Prostate gland (tissue), 2 donors: Measurements from ENCODE around the gene CNTNAP2. TPM values are rescaled to one million over a fixed set of nuclear protein-coding genes. Genes with fewer than 3 reads are reported as not detected.

Experiments
- DNase-seq: peaks from one replicate; pipeline ENCODE4 v3.0.0-alpha.2; 2019; ENCODE audit warnings: low spot score
- H3K27ac ChIP-seq, 2 donors: fragments of 200-600 bp; sonication (generic); 2 replicates each; pipeline ENCODE4 v1.5.1; 2017 to 2019
- H3K27me3 ChIP-seq: fragments of 200-600 bp; sonication (generic); replicated peaks from 2 replicates; pipeline ENCODE4 v1.5.1; 2019; ENCODE audit not compliant: insufficient read depth
- H3K36me3 ChIP-seq, 2 donors: fragments of 200-600 bp; sonication (generic); 1 replicate in 1 of 2; 2 replicates in 1 of 2; pipeline versions ENCODE4 v1.5.1 to v1.8.1; 2017 to 2019
- H3K4me1 ChIP-seq: fragments of 200-600 bp; sonication (generic); replicated peaks from 2 replicates; pipeline ENCODE4 v1.5.1; 2019
- H3K4me3 ChIP-seq, 2 donors: fragments of 200-600 bp; sonication (generic); 2 replicates each; pipeline ENCODE4 v1.5.1; 2017 to 2019
- H3K9me3 ChIP-seq: fragments of 200-600 bp; sonication (generic); 2 replicates; pipeline ENCODE4 v1.5.1; 2017
- CTCF ChIP-seq, 4 experiments: fragments of 200-600 bp in 2 of 4; fragments of 450-650 bp in 2 of 4; sonication (generic) in 2 of 4; IDR thresholded peaks; 1 replicate in 3 of 4; 2 replicates in 1 of 4; pipeline ENCODE4 v1.5.1; 2016 to 2019; ENCODE audit warnings: antibody characterized with exemption in 4 of 4, mild to moderate bottlenecking in 2 of 4, moderate library complexity in 2 of 4
- POLR2A ChIP-seq: fragments of 450-650 bp; IDR thresholded peaks from one replicate; pipeline ENCODE4 v1.6.1; 2016; ENCODE audit warnings: antibody characterized with exemption, mild to moderate bottlenecking
- POLR2AphosphoS5 ChIP-seq: sonication (generic); formaldehyde crosslinking; IDR thresholded peaks from one replicate; pipeline ENCODE4 v1.6.1; 2017; ENCODE audit warnings: antibody characterized with exemption
- WGBS: methylation state at CpG from one replicate; pipeline ENCODE4 v1.1.5; 2018; 5-methylcytosine and 5-hydroxymethylcytosine counted together
- intact Hi-C: fragments of 100-400 bp; cut with DNase I; formaldehyde crosslinking; loops from one replicate; pipeline ENCODE4 v1.14.2; 2022
- total RNA-seq, 2 donors: library from RNA; depleted of rRNA; stranded (reverse); fragments of >200 nt; gene quantifications; one replicate each; pipeline ENCODE4 v1.1.0, GENCODE V29; 2016

Gene CNTNAP2
- total RNA-seq, 2 donors from 2014 or later = 10.6 to 43.7 TPM

DNA sequence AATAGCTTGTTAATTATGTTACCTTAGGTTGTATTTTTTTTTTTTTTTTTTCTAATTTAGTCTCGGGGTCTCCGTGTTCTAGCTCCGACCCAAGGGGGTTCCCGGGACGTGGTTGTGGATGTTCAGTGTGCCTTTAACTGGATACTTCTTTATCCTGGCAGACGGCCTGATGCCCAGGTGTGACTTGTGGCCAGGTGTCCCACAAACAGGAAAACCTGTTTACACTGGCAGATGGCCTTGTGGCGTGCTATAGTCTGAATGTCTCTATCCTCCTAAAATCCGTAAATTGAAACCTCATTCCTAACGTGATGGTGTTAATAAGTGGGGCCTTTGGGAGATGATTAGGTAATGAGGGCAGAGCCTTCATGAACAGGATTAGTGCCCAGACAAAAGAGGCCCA, 1927.6 kb downstream of the CNTNAP2 start:
- Histone ChIP-seq H3K4me3 (no peak overlapping the region), H3K27me3 (no peaks in the 10 kb centered on the region), H3K36me3 (no peaks in the 10 kb centered on the region), H3K4me1 (no peaks in the 10 kb centered on the region), H3K9me3 (no peaks in the 10 kb centered on the region), H3K27ac (no peak overlapping the region)
- no peak for TF ChIP-seq CTCF (IDR thresholded peaks at IDR 0.05)
- 51% methylated on average over 9 of the region's 9 CpGs for WGBS
- intact Hi-C loops = no loop called here
- no peak for DNase-seq

- no peaks in the 10 kb centered on the region for H3K9me3 ChIP-seq
- WGBS = 56% methylated on average over 6 of the region's 6 CpGs
- intact Hi-C loops = no loop called here
Observed at GRCh38 chr7:148045521-148045920, 1928.9 kb downstream of the CNTNAP2 start.

DNA sequence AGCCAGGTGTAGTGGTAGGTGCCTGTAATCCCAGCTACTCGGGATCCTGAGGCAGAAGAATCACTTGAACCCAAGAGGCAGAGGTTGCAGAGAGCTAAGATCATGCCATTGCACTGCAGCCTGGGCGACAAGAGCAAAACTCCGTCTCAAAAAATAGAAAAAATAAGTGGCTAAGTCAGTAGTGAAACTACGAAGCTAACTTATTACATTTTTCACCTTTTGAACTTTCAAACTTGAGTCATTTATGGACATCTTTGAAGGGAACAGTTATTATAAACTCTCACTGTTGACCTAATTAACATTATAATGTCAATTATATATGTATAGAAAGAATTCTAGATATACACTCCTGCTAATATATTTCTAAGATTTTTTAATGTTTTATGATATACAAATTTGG, 1932.5 kb downstream of the CNTNAP2 start:
- no peaks in the 10 kb centered on the region for H3K36me3 ChIP-seq
- WGBS = 87% methylated on average over 4 of the region's 4 CpGs

More at GRCh38 chr7:148045521-148045920, 1928.9 kb downstream of the CNTNAP2 start:
- Histone ChIP-seq H3K27me3 (no peaks in the 10 kb centered on the region), H3K27ac (no peak overlapping the region), H3K4me3 (no peak overlapping the region), H3K36me3 (no peaks in the 10 kb centered on the region), H3K4me1 (no peaks in the 10 kb centered on the region)
- no peak for DNase-seq
- TF ChIP-seq CTCF (IDR thresholded peaks at IDR 0.05) = no peak
- no peak for TF ChIP-seq POLR2A
- no peak for TF ChIP-seq POLR2AphosphoS5

DNA sequence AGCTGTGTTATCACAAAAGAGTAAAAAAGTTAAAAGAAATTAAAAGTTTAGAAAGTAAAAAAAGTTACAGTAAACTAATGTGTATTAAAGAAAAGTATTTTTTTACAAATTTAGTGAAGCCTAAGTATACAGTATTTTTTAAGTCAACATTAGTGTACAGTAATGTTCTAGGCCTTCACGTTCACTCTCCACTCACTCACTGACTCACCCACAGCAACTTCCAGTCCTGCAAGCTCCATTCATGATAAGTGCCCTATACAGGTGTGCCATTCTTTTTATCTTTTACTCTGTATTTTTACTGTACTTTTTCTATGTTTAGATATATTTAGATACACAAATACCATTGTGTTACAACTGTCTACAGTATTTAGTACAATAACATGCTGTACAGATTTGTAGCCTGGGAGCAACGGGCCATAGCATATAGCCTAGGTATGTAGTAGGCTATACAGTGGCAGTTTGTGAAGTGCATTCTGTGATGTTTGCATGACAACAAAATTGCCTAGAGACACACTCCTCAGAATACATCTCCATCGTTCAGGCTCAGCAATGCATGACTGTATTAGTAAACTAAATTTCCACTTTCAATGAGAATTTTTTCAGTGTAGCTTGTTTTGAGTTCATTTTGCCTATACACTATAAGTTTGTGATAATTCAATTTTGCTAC, 1934.0 kb downstream of the CNTNAP2 start:
- H3K27ac ChIP-seq = no peak overlapping the region
- 66% methylated on average over 3 of the region's 3 CpGs for WGBS
- intact Hi-C loops = no loop called here

More for the DNA sequence above, 1932.5 kb downstream of the CNTNAP2 start:
- intact Hi-C loops = no loop called here
- no peak overlapping the region for H3K27ac ChIP-seq
- H3K4me3 ChIP-seq = no peak overlapping the region
- no peak for DNase-seq
- TF ChIP-seq CTCF (IDR thresholded peaks at IDR 0.05) (no peak), POLR2A (no peak), POLR2AphosphoS5 (no peak)
- no peaks in the 10 kb centered on the region for H3K27me3 ChIP-seq
- H3K4me1 ChIP-seq = no peaks in the 10 kb centered on the region
- H3K9me3 ChIP-seq = no peaks in the 10 kb centered on the region

More for the DNA sequence above, 1934.0 kb downstream of the CNTNAP2 start:
- no peaks in the 10 kb centered on the region for H3K4me1 ChIP-seq
- TF ChIP-seq POLR2A = no peak
- no peak for TF ChIP-seq CTCF (IDR thresholded peaks at IDR 0.05)
- TF ChIP-seq POLR2AphosphoS5 = no peak
- H3K9me3 ChIP-seq = no peaks in the 10 kb centered on the region
- H3K36me3 ChIP-seq = no peaks in the 10 kb centered on the region
- no peak overlapping the region for H3K4me3 ChIP-seq
- no peak for DNase-seq
- no peaks in the 10 kb centered on the region for H3K27me3 ChIP-seq
